ENCODE data around the gene TTC39B.

TTC39B gene

GRCh38 chr9:15246708-15247107 lies 60.3 kb downstream of the TTC39B start:
- H3K4me3 ChIP-seq (ENCODE audit: insufficient read depth in 1 of 2, low read depth in 1 of 2, low read length in 2 of 2) = no peak overlapping the region
- H2BK5ac ChIP-seq (ENCODE audit: low read depth, low read length, poor library complexity, severe bottlenecking) = peak overlapping the region; percentile 80
- H2AK5ac ChIP-seq (ENCODE audit: low read length, severe bottlenecking) = peak overlapping the region; percentile 95
- no peaks in the 10 kb centered on the region for H3K27me3 ChIP-seq (ENCODE audit: control insufficient read depth in 1 of 2, insufficient read depth in 1 of 2, low read length in 2 of 2)
- H3K14ac ChIP-seq (ENCODE audit: low read length in 2 of 2) = no peak overlapping the region
- H2BK120ac ChIP-seq (ENCODE audit: low read depth, low read length) = no peak overlapping the region
- H3K27ac ChIP-seq (ENCODE audit: low read length, poor library complexity, severe bottlenecking) = peak overlapping the region; percentile 97
- no peak for DNase-seq
- H2AFZ ChIP-seq (ENCODE audit: low read depth, low read length) = no peak overlapping the region
- H3K4me1 ChIP-seq (ENCODE audit: control insufficient read depth, insufficient read depth, low read depth, low read length) = peaks cover 16% of the 10 kb centered on the region
- no peak overlapping the region for H2BK15ac ChIP-seq (ENCODE audit: low read depth, poor library complexity, severe bottlenecking)
- no peak overlapping the region for H4K8ac ChIP-seq (ENCODE audit: low read length)
- H3K23ac ChIP-seq (ENCODE audit: low read length in 2 of 2) = no peak overlapping the region
- no peak overlapping the region for H3K9ac ChIP-seq (ENCODE audit: low read length)
- no peak overlapping the region for H2BK12ac ChIP-seq (ENCODE audit: low read length in 2 of 2)
- no peak overlapping the region for H3K4ac ChIP-seq (ENCODE audit: low read depth in 1 of 2, low read length in 2 of 2)
- H3K9me3 ChIP-seq (ENCODE audit: control insufficient read depth, low read length) = no peaks in the 10 kb centered on the region
- H3K18ac ChIP-seq (ENCODE audit: low read depth in 1 of 2, low read length in 2 of 2) = no peak overlapping the region
- no peak overlapping the region for H4K91ac ChIP-seq (ENCODE audit: low read length)
- peak overlapping the region; percentile 30 for H3K4me2 ChIP-seq (ENCODE audit: low read length, poor library complexity, severe bottlenecking)
- no peaks in the 10 kb centered on the region for H3K36me3 ChIP-seq (ENCODE audit: control insufficient read depth in 1 of 2, insufficient read depth in 2 of 2, low read depth in 1 of 2, low read length in 2 of 2)
- peaks cover 8% of the 10 kb centered on the region for H3K79me1 ChIP-seq (replicated peaks; ENCODE audit: low read length, poor library complexity, severe bottlenecking)

DNA sequence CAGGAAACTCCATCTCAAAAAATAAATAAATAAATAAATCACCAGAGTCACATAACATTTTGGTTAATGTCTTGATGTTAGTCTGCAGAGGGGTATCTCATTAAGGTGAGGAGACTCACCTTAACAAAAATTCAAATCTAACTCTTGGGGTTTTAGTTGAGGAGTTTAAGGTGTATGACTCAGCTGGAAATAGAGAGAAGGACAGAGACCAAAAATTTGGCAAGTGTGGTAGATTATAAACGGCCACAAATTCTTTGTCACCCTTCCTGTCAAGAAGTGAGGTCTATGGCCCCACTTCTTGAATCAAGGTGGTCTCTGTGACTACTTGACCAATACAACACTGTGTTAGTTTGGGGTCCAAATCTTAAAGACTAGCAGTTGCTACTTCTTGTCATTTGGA lies 60.8 kb downstream of the TTC39B start:
- no peak overlapping the region for H2BK15ac ChIP-seq (ENCODE audit: low read depth, poor library complexity, severe bottlenecking)
- no peak overlapping the region for H3K4ac ChIP-seq (ENCODE audit: low read depth in 1 of 2, low read length in 2 of 2)
- H3K36me3 ChIP-seq (ENCODE audit: control insufficient read depth in 1 of 2, insufficient read depth in 2 of 2, low read depth in 1 of 2, low read length in 2 of 2) = no peaks in the 10 kb centered on the region
- H3K9ac ChIP-seq (ENCODE audit: low read length) = no peak overlapping the region
- H3K4me1 ChIP-seq (ENCODE audit: control insufficient read depth, insufficient read depth, low read depth, low read length) = peaks cover 16% of the 10 kb centered on the region
- DNase-seq = no peak
- no peak overlapping the region for H2BK120ac ChIP-seq (ENCODE audit: low read depth, low read length)
- peak overlapping the region; percentile 97 for H3K27ac ChIP-seq (ENCODE audit: low read length, poor library complexity, severe bottlenecking)
- no peak overlapping the region for H2BK12ac ChIP-seq (ENCODE audit: low read length in 2 of 2)
- H3K23ac ChIP-seq (ENCODE audit: low read length in 2 of 2) = no peak overlapping the region
- H3K4me2 ChIP-seq (ENCODE audit: low read length, poor library complexity, severe bottlenecking) = peak overlapping the region; percentile 30
- no peak overlapping the region for H3K14ac ChIP-seq (ENCODE audit: low read length in 2 of 2)
- no peaks in the 10 kb centered on the region for H3K27me3 ChIP-seq (ENCODE audit: control insufficient read depth in 1 of 2, insufficient read depth in 1 of 2, low read length in 2 of 2)
- H2AFZ ChIP-seq (ENCODE audit: low read depth, low read length) = no peak overlapping the region
- no peaks in the 10 kb centered on the region for H3K9me3 ChIP-seq (ENCODE audit: control insufficient read depth, low read length)
- H4K91ac ChIP-seq (ENCODE audit: low read length) = no peak overlapping the region
- H2AK5ac ChIP-seq (ENCODE audit: low read length, severe bottlenecking) = peak overlapping the region; percentile 95
- peaks cover 8% of the 10 kb centered on the region for H3K79me1 ChIP-seq (replicated peaks; ENCODE audit: low read length, poor library complexity, severe bottlenecking)
- 100% methylated on average over 1 of the region's 1 CpG for WGBS
- H3K18ac ChIP-seq (ENCODE audit: low read depth in 1 of 2, low read length in 2 of 2) = no peak overlapping the region
- H3K4me3 ChIP-seq (ENCODE audit: insufficient read depth in 1 of 2, low read depth in 1 of 2, low read length in 2 of 2) = no peak overlapping the region
- H4K8ac ChIP-seq (ENCODE audit: low read length) = no peak overlapping the region
- H2BK5ac ChIP-seq (ENCODE audit: low read depth, low read length, poor library complexity, severe bottlenecking) = peak overlapping the region; percentile 80

GRCh38 chr9:15244001-15244441 lies 63.0 kb downstream of the TTC39B start:
- Histone ChIP-seq H3K9me3 (ENCODE audit: control insufficient read depth, low read length) (no peaks in the 10 kb centered on the region), H2BK5ac (ENCODE audit: low read depth, low read length, poor library complexity, severe bottlenecking) (no peak overlapping the region), H3K4me1 (ENCODE audit: control insufficient read depth, insufficient read depth, low read depth, low read length) (peaks cover 12% of the 10 kb centered on the region), H3K27me3 (ENCODE audit: control insufficient read depth in 1 of 2, insufficient read depth in 1 of 2, low read length in 2 of 2) (no peaks in the 10 kb centered on the region), H3K14ac (ENCODE audit: low read length in 2 of 2) (no peak overlapping the region), H2AFZ (ENCODE audit: low read depth, low read length) (no peak overlapping the region), H2BK15ac (ENCODE audit: low read depth, poor library complexity, severe bottlenecking) (no peak overlapping the region), H3K23ac (ENCODE audit: low read length in 2 of 2) (no peak overlapping the region), H3K4ac (ENCODE audit: low read depth in 1 of 2, low read length in 2 of 2) (no peak overlapping the region), H3K18ac (ENCODE audit: low read depth in 1 of 2, low read length in 2 of 2) (peak overlapping the region in 1 of 2 experiments; percentile 50), H2AK5ac (ENCODE audit: low read length, severe bottlenecking) (peak overlapping the region; percentile 91), H4K91ac (ENCODE audit: low read length) (no peak overlapping the region), H3K79me1 (replicated peaks; ENCODE audit: low read length, poor library complexity, severe bottlenecking) (peaks cover 6% of the 10 kb centered on the region), H3K4me3 (ENCODE audit: insufficient read depth in 1 of 2, low read depth in 1 of 2, low read length in 2 of 2) (no peak overlapping the region), H3K36me3 (ENCODE audit: control insufficient read depth in 1 of 2, insufficient read depth in 2 of 2, low read depth in 1 of 2, low read length in 2 of 2) (no peaks in the 10 kb centered on the region), H2BK120ac (ENCODE audit: low read depth, low read length) (no peak overlapping the region), H3K9ac (ENCODE audit: low read length) (no peak overlapping the region), H3K4me2 (ENCODE audit: low read length, poor library complexity, severe bottlenecking) (peak overlapping the region; percentile 27), H4K8ac (ENCODE audit: low read length) (peak overlapping the region; percentile 63), H2BK12ac (ENCODE audit: low read length in 2 of 2) (no peak overlapping the region), H3K27ac (ENCODE audit: low read length, poor library complexity, severe bottlenecking) (peak overlapping the region; percentile 89)
- 95% methylated on average over 4 of the region's 4 CpGs for WGBS
- DNase-seq = no peak

GRCh38 chr9:15243081-15243480 lies 63.9 kb downstream of the TTC39B start:
- Histone ChIP-seq H2BK120ac (ENCODE audit: low read depth, low read length) (no peak overlapping the region), H3K18ac (ENCODE audit: low read depth in 1 of 2, low read length in 2 of 2) (peak overlapping the region in 1 of 2 experiments; percentile 48), H3K9ac (ENCODE audit: low read length) (peak overlapping the region; percentile 13), H3K4ac (ENCODE audit: low read depth in 1 of 2, low read length in 2 of 2) (no peak overlapping the region), H2AFZ (ENCODE audit: low read depth, low read length) (no peak overlapping the region), H2BK12ac (ENCODE audit: low read length in 2 of 2) (peak overlapping the region in 1 of 2 experiments; percentile 57), H3K23ac (ENCODE audit: low read length in 2 of 2) (peak overlapping the region in 1 of 2 experiments; percentile 93), H4K8ac (ENCODE audit: low read length) (no peak overlapping the region), H4K91ac (ENCODE audit: low read length) (peak overlapping the region; percentile 9), H3K79me1 (replicated peaks; ENCODE audit: low read length, poor library complexity, severe bottlenecking) (peaks cover 8% of the 10 kb centered on the region), H3K4me3 (ENCODE audit: insufficient read depth in 1 of 2, low read depth in 1 of 2, low read length in 2 of 2) (no peak overlapping the region), H3K14ac (ENCODE audit: low read length in 2 of 2) (peak overlapping the region in 1 of 2 experiments; percentile 62), H2BK15ac (ENCODE audit: low read depth, poor library complexity, severe bottlenecking) (no peak overlapping the region), H3K27me3 (ENCODE audit: control insufficient read depth in 1 of 2, insufficient read depth in 1 of 2, low read length in 2 of 2) (no peaks in the 10 kb centered on the region), H3K4me2 (ENCODE audit: low read length, poor library complexity, severe bottlenecking) (no peak overlapping the region), H3K36me3 (ENCODE audit: control insufficient read depth in 1 of 2, insufficient read depth in 2 of 2, low read depth in 1 of 2, low read length in 2 of 2) (no peaks in the 10 kb centered on the region), H3K9me3 (ENCODE audit: control insufficient read depth, low read length) (peaks cover 5% of the 10 kb centered on the region), H2BK5ac (ENCODE audit: low read depth, low read length, poor library complexity, severe bottlenecking) (no peak overlapping the region), H3K27ac (ENCODE audit: low read length, poor library complexity, severe bottlenecking) (peak overlapping the region; percentile 89), H3K4me1 (ENCODE audit: control insufficient read depth, insufficient read depth, low read depth, low read length) (peaks cover 12% of the 10 kb centered on the region), H2AK5ac (ENCODE audit: low read length, severe bottlenecking) (peak overlapping the region; percentile 60)
- no CpG with 5 or more reads among the region's 1 CpG for WGBS
- peak; percentile 34 for DNase-seq
